ENCODE data around the gene DDX27. TPM values are rescaled to one million over a fixed set of nuclear protein-coding genes. Genes with fewer than 3 reads are reported as not detected.

DDX27 gene
- total and polyA plus RNA-seq, 2 experiments from 2014 or later, result 29.1 to 33.9 TPM

GRCh38 chr20:49276961-49277785, 58.0 kb downstream of the DDX27 start:
- Histone ChIP-seq H2AFZ (peak overlapping the region; percentile 68), H3K9me2 (replicated peaks; ENCODE audit: insufficient read depth) (no peaks in the 10 kb centered on the region), H3K4me3 (peak overlapping the region; percentile 42), H3K27me3 (no peaks in the 10 kb centered on the region), H3K27ac (peak overlapping the region; percentile 98), H3K79me2 (peaks cover 86% of the 10 kb centered on the region), H4K20me1 (ENCODE audit: insufficient read depth, poor library complexity, severe bottlenecking) (peaks cover 33% of the 10 kb centered on the region), H3K9me3 (ENCODE audit: low read depth) (no peaks in the 10 kb centered on the region), H3K4me2 (peak overlapping the region; percentile 89), H3K4me1 (ENCODE audit: insufficient read depth) (peaks cover 30% of the 10 kb centered on the region), H3K36me3 (replicated peaks; ENCODE audit: insufficient read depth, low read depth) (no peaks in the 10 kb centered on the region)
- peak; percentile 33 for DNase-seq (ENCODE audit: low spot score)
- TF ChIP-seq EZH2phosphoT487 (IDR thresholded peaks at IDR 0.05; ENCODE audit: low read depth, severe bottlenecking, unreplicated experiment), result no peak
- no peak for TF ChIP-seq EZH2 (IDR thresholded peaks at IDR 0.05; ENCODE audit: borderline replicate concordance)
- TF ChIP-seq CTCF (IDR thresholded peaks at IDR 0.05; ENCODE audit: poor library complexity), result no peak
- 9% methylated on average over 12 of the region's 31 CpGs for WGBS (ENCODE audit: low lambda C conversion rate, missing lambda C conversion rate)

GRCh38 chr20:49277786-49278035, 58.5 kb downstream of the DDX27 start:
- Histone ChIP-seq H3K4me1 (ENCODE audit: insufficient read depth) (peaks cover 36% of the 10 kb centered on the region), H3K27ac (peak overlapping the region; percentile 98), H3K27me3 (no peaks in the 10 kb centered on the region), H2AFZ (peak overlapping the region; percentile 68), H3K4me2 (peak overlapping the region; percentile 89), H3K4me3 (peak overlapping the region; percentile 42), H3K9me2 (replicated peaks; ENCODE audit: insufficient read depth) (no peaks in the 10 kb centered on the region), H3K36me3 (replicated peaks; ENCODE audit: insufficient read depth, low read depth) (no peaks in the 10 kb centered on the region), H4K20me1 (ENCODE audit: insufficient read depth, poor library complexity, severe bottlenecking) (peaks cover 38% of the 10 kb centered on the region), H3K79me2 (peaks cover 86% of the 10 kb centered on the region), H3K9me3 (ENCODE audit: low read depth) (no peaks in the 10 kb centered on the region)
- TF ChIP-seq EZH2phosphoT487 (IDR thresholded peaks at IDR 0.05; ENCODE audit: low read depth, severe bottlenecking, unreplicated experiment) (no peak), EZH2 (IDR thresholded peaks at IDR 0.05; ENCODE audit: borderline replicate concordance) (no peak), CTCF (IDR thresholded peaks at IDR 0.05; ENCODE audit: poor library complexity) (no peak)
- DNase-seq (ENCODE audit: low spot score), result no peak
- 0% methylated on average over 7 of the region's 22 CpGs for WGBS (ENCODE audit: low lambda C conversion rate, missing lambda C conversion rate)

- H3K9me2 ChIP-seq (replicated peaks; ENCODE audit: insufficient read depth), result no peaks in the 10 kb centered on the region
- H3K79me2 ChIP-seq, result peaks cover 86% of the 10 kb centered on the region
- peak within 1 kb of the TSS; percentile 68 for H2AFZ ChIP-seq
- peak; percentile 99 for DNase-seq (ENCODE audit: low spot score)
- peaks cover 43% of the 10 kb centered on the region for H4K20me1 ChIP-seq (ENCODE audit: insufficient read depth, poor library complexity, severe bottlenecking)
- H3K27ac ChIP-seq, result peak within 1 kb of the TSS; percentile 98
- no peaks in the 10 kb centered on the region for H3K36me3 ChIP-seq (replicated peaks; ENCODE audit: insufficient read depth, low read depth)
- under 1% methylated on average over 55 of the region's 80 CpGs for WGBS (ENCODE audit: low lambda C conversion rate, missing lambda C conversion rate)
- peak within 1 kb of the TSS; percentile 71 for H3K4me3 ChIP-seq
- no peaks in the 10 kb centered on the region for H3K27me3 ChIP-seq
- TF ChIP-seq EZH2phosphoT487 (IDR thresholded peaks at IDR 0.05; ENCODE audit: low read depth, severe bottlenecking, unreplicated experiment) (no peak), EZH2 (IDR thresholded peaks at IDR 0.05; ENCODE audit: borderline replicate concordance) (no peak), CTCF (IDR thresholded peaks at IDR 0.05; ENCODE audit: poor library complexity) (no peak)
- peaks cover 40% of the 10 kb centered on the region for H3K4me1 ChIP-seq (ENCODE audit: insufficient read depth)
- no peaks in the 10 kb centered on the region for H3K9me3 ChIP-seq (ENCODE audit: low read depth)
- peak within 1 kb of the TSS; percentile 89 for H3K4me2 ChIP-seq
These were observed 59.0 kb downstream of the DDX27 start, which contains the start of gene ZNFX1 for GRCh38 chr20:49278036-49278817. Gene ZNFX1, minus strand, starts transcription at chr20:49278057. Its CDS starts 2,218 bp downstream, at chr20:49275839.
